SK-N-SH (cell line): Measurements from ENCODE around the gene BSN. TPM values are rescaled to one million over a fixed set of nuclear protein-coding genes. Genes with fewer than 3 reads are reported as not detected.

Source experiments
- CTCF ChIA-PET: fragments of 300-600, 350-600 bp; formaldehyde crosslinking; extraction: SDS; loops from one replicate; lab custom pipeline; 2021; lab: Yijun Ruan, JAX
- POLR2A ChIA-PET: fragments of 350-600 bp; sonication (Branson Sonifier 250); formaldehyde crosslinking; extraction: SDS; loops from one replicate; lab custom pipeline; 2020; ENCODE audit warnings: antibody characterized with exemption, inconsistent platforms; lab: Yijun Ruan, JAX
- DNase-seq: peaks from one replicate; pipeline ENCODE4 v3.0.0; 2012
- H2AFZ ChIP-seq: fragments of 200-600 bp; sonication (generic); 2 replicates; pipeline ENCODE4 v1.8.1; 2016; ENCODE audit warnings: antibody characterized with exemption, mild to moderate bottlenecking, low read depth
- H3F3A ChIP-seq: fragments of 200-600 bp; sonication (generic); replicated peaks from 2 replicates; pipeline ENCODE3; 2016; ENCODE audit warnings: antibody characterized with exemption, mild to moderate bottlenecking; ENCODE audit not compliant: insufficient read depth
- H3K27ac ChIP-seq, 2 experiments: fragments of 200-500 bp in 1 of 2; fragments of 200-600 bp in 1 of 2; sonication (Bioruptor generic) in 1 of 2; sonication (generic), shearing (Covaris generic) in 1 of 2; 2 replicates each; pipeline versions ENCODE4 v1.5.1 to v1.6.1; 2014 to 2016; ENCODE audit warnings: low read depth in 2 of 2, inconsistent platforms in 1 of 2, low read length in 1 of 2, mild to moderate bottlenecking in 1 of 2, mixed read lengths in 1 of 2
- H3K27me3 ChIP-seq: fragments of 200-600 bp; sonication (generic), shearing (Covaris generic); 2 replicates; pipeline ENCODE4 v1.6.1; 2016; ENCODE audit warnings: mixed run types; ENCODE audit not compliant: insufficient read depth
- H3K36me3 ChIP-seq, 2 experiments: fragments of 200-500 bp in 1 of 2; fragments of 200-600 bp in 1 of 2; sonication (Bioruptor generic) in 1 of 2; sonication (generic) in 1 of 2; replicated peaks in 1 of 2; 2 replicates each; pipeline versions ENCODE3 to v1.5.1; 2014 to 2016; ENCODE audit warnings: low read length in 1 of 2, mild to moderate bottlenecking in 1 of 2; ENCODE audit not compliant: insufficient read depth in 2 of 2, control insufficient read depth in 1 of 2
- H3K4me1 ChIP-seq, 2 experiments: fragments of 200-500 bp in 1 of 2; fragments of 200-600 bp in 1 of 2; sonication (Bioruptor generic) in 1 of 2; sonication (generic), shearing (Covaris generic) in 1 of 2; 2 replicates each; pipeline versions ENCODE4 v1.5.1 to v1.6.1; 2014 to 2016; ENCODE audit warnings: low read depth in 1 of 2, low read length in 1 of 2, mixed run types in 1 of 2; ENCODE audit not compliant: insufficient read depth in 2 of 2, control insufficient read depth in 1 of 2
- H3K4me2 ChIP-seq: fragments of 200-600 bp; sonication (generic), shearing (Covaris generic); 2 replicates; pipeline ENCODE4 v1.6.1; 2017; ENCODE audit warnings: mixed run types
- H3K4me3 ChIP-seq, 2 experiments: fragments of 200-500 bp in 1 of 2; fragments of 200-600 bp in 1 of 2; sonication (Bioruptor generic) in 1 of 2; sonication (generic), shearing (Covaris generic) in 1 of 2; 2 replicates each; pipeline versions ENCODE4 v1.5.1 to v1.8.1; 2014 to 2016; ENCODE audit warnings: low read depth in 2 of 2, inconsistent platforms in 1 of 2, low read length in 1 of 2, mild to moderate bottlenecking in 1 of 2, mixed read lengths in 1 of 2, moderate library complexity in 1 of 2
- H3K79me2 ChIP-seq: fragments of 200-600 bp; sonication (generic); 2 replicates; pipeline ENCODE4 v1.8.1; 2017; ENCODE audit warnings: mild to moderate bottlenecking; ENCODE audit not compliant: insufficient read depth
- H3K9ac ChIP-seq: fragments of 200-600 bp; sonication (generic); 2 replicates; pipeline ENCODE4 v1.6.1; 2017; ENCODE audit warnings: mixed run types
- H3K9me2 ChIP-seq: fragments of 200-600 bp; sonication (generic); 2 replicates; pipeline ENCODE4 v1.6.1; 2017; ENCODE audit warnings: mixed run types
- H3K9me3 ChIP-seq: fragments of 200-600 bp; sonication (generic); 2 replicates; pipeline ENCODE4 v1.6.1; 2017; ENCODE audit warnings: mixed run types, mild to moderate bottlenecking, moderate library complexity
- H4K20me1 ChIP-seq: fragments of 200-600 bp; sonication (generic); 2 replicates; pipeline ENCODE4 v1.6.1; 2017; ENCODE audit warnings: mild to moderate bottlenecking, mixed run types; ENCODE audit not compliant: insufficient read depth
- CTCF ChIP-seq: fragments of 200-600 bp; sonication (generic); IDR thresholded peaks from 2 replicates; pipeline ENCODE4 v1.6.1; 2017; ENCODE audit warnings: antibody characterized with exemption, mild to moderate bottlenecking, moderate library complexity
- ELF1 ChIP-seq: IDR thresholded peaks from 2 replicates; pipeline ENCODE4 v1.4.0; 2012
- EP300 ChIP-seq, 2 experiments: IDR thresholded peaks; 2 replicates each; pipeline versions ENCODE4 v1.4.0 to v1.6.1; 2012; ENCODE audit warnings: borderline replicate concordance in 1 of 2, low read depth in 1 of 2, low read length in 1 of 2
- FOSL2 ChIP-seq: IDR thresholded peaks from 2 replicates; pipeline ENCODE4 v1.4.0; 2012; ENCODE audit warnings: low read depth, mild to moderate bottlenecking, moderate library complexity, borderline replicate concordance
- FOXM1 ChIP-seq: IDR thresholded peaks from 2 replicates; pipeline ENCODE4 v1.4.0; 2012; ENCODE audit warnings: low read depth, mild to moderate bottlenecking
- RCOR1 ChIP-seq: fragments of 150-350 bp; IDR thresholded peaks from 2 replicates; pipeline ENCODE4 v1.6.1; 2017; ENCODE audit warnings: antibody characterized with exemption, low read length
- SIN3A ChIP-seq: IDR thresholded peaks from 2 replicates; pipeline ENCODE4 v1.6.1; 2012; ENCODE audit warnings: low read depth, mild to moderate bottlenecking, low read length, moderate library complexity, borderline replicate concordance
- SMC3 ChIP-seq: IDR thresholded peaks from 2 replicates; pipeline ENCODE4 v1.6.1; 2012; ENCODE audit warnings: low read depth, low read length, improper control_type of control experiment
- TEAD4 ChIP-seq: IDR thresholded peaks from 2 replicates; pipeline ENCODE4 v1.4.0; 2012; ENCODE audit warnings: mild to moderate bottlenecking, borderline replicate concordance; ENCODE audit not compliant: insufficient read depth
- USF2 ChIP-seq: fragments of 150-350 bp; IDR thresholded peaks from 2 replicates; pipeline ENCODE4 v1.6.1; 2017; ENCODE audit warnings: antibody characterized with exemption, low read length, low read depth, borderline replicate concordance
- ZBTB33 ChIP-seq: IDR thresholded peaks from 2 replicates; pipeline ENCODE4 v1.4.0; 2012; ENCODE audit warnings: low read depth, borderline replicate concordance
- WGBS: methylation state at CpG from one replicate; pipeline ENCODE4 v1.1.6; 2017; ENCODE audit warnings: low lambda C conversion rate; 5-methylcytosine and 5-hydroxymethylcytosine counted together
- polyA plus RNA-seq, 3 experiments: library from polyadenylated mRNA; depleted of rRNA; stranded (reverse); fragments of >200 nt; gene quantifications; 2 replicates each; pipeline ENCODE4 v1.2.3, GENCODE V29; 2012

Gene BSN
- polyA plus RNA-seq, 1 of the 3 experiments (the other 2 are of a cell fraction) = 0.07 TPM

GRCh38 chr3:49611291-49611690 is 57.0 kb downstream of the BSN start:
- H3K9me2 ChIP-seq = no peaks in the 10 kb centered on the region
- H3K9me3 ChIP-seq = no peaks in the 10 kb centered on the region
- no peaks in the 10 kb centered on the region for H3F3A ChIP-seq
- no peak for TF ChIP-seq CTCF
- no peak for TF ChIP-seq TEAD4
- no peak for TF ChIP-seq SIN3A
- no peak for TF ChIP-seq USF2
- TF ChIP-seq EP300 (IDR thresholded peaks at IDR 0.05; ENCODE audit: borderline replicate concordance in 1 of 2, low read depth in 1 of 2, low read length in 1 of 2) = no peak
- TF ChIP-seq SMC3 = no peak
- TF ChIP-seq ZBTB33 = no peak
- no peak for TF ChIP-seq RCOR1
- TF ChIP-seq FOSL2 = no peak
- no peak for TF ChIP-seq FOXM1
- TF ChIP-seq, all 33 proteins: peak for 0
- ChIA-PET POLR2A (no interaction called here), CTCF (interaction anchor here (0.7 to 2.4 kb wide), 5 partner anchors 9 to 72 kb away, joined by 3 to 7 read pairs (median 3); no protein-coding TSS in a partner anchor)
- H3K27ac ChIP-seq = no peak overlapping the region
- H3K27me3 ChIP-seq = no peaks in the 10 kb centered on the region
- WGBS = 64% methylated on average over 4 of the region's 6 CpGs
- no peaks in the 10 kb centered on the region for H4K20me1 ChIP-seq
- DNase-seq = no peak
- no peak overlapping the region for H2AFZ ChIP-seq
- H3K4me1 ChIP-seq = peaks cover 0 to 31% of the 10 kb centered on the region in 2 experiments; a peak in 1 of 4 replicates
- H3K4me3 ChIP-seq = no peak overlapping the region
- no peak overlapping the region for H3K9ac ChIP-seq
- no peak overlapping the region for H3K4me2 ChIP-seq
- no peaks in the 10 kb centered on the region for H3K36me3 ChIP-seq
- H3K79me2 ChIP-seq = no peaks in the 10 kb centered on the region

- TF ChIP-seq ELF1 (no peak), FOSL2 (no peak)
- TF ChIP-seq, all 33 proteins: peak for 0
- no peak overlapping the region for H2AFZ ChIP-seq
- H3K9me3 ChIP-seq = no peaks in the 10 kb centered on the region
- H4K20me1 ChIP-seq = no peaks in the 10 kb centered on the region
- no peak overlapping the region for H3K4me2 ChIP-seq
- POLR2A ChIA-PET = no interaction called here
- H3K4me3 ChIP-seq = no peak overlapping the region
- H3K27ac ChIP-seq = no peak overlapping the region
- H3K4me1 ChIP-seq = peaks cover 3 to 35% of the 10 kb centered on the region in 2 experiments; a peak in 1 of 4 replicates
- no peaks in the 10 kb centered on the region for H3K36me3 ChIP-seq
- H3K9ac ChIP-seq = no peak overlapping the region
- no peaks in the 10 kb centered on the region for H3F3A ChIP-seq
- no peaks in the 10 kb centered on the region for H3K79me2 ChIP-seq
- CTCF ChIA-PET = interaction anchor here (0.7 to 1.3 kb wide), 4 partner anchors 10 to 57 kb away, joined by 3 read pairs; no protein-coding TSS in a partner anchor
- no peak for DNase-seq
- H3K9me2 ChIP-seq = no peaks in the 10 kb centered on the region
- H3K27me3 ChIP-seq = no peaks in the 10 kb centered on the region
Observed at GRCh38 chr3:49611719-49612118, 57.4 kb downstream of the BSN start.
